Midbrain (tissue), 1 donor: ENCODE measurements around the gene ITPR2.
"Not testable (repeated sequence)": the region's sequence is repeated elsewhere in the genome, so short reads cannot be mapped to it uniquely, and the experiment has no call there.

Source experiments
- DNase-seq: peaks from one replicate; lab custom pipeline; 2025; lab: John Stamatoyannopoulos, UW

ITPR2 gene

DNA sequence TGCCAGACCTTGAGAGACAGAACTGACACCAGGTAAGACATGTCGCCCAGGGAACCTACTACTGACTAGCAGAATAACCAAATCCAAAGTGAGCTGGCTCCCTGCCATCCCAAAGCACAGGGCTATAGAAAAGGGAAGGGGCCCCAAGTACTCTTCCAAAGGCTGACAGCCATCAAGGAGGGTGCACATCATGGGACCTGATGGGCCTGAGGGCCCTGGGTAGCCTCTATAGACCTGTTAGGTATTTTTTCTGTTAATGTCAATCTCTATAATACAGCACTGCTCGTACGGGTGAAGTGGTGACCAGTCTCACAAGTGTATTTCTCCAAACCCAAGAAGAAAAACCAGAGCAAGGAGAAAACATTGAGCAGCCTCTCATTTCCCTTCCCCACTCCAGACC is 171.6 kb downstream of the ITPR2 start:
- DNase-seq = no peak

DNA sequence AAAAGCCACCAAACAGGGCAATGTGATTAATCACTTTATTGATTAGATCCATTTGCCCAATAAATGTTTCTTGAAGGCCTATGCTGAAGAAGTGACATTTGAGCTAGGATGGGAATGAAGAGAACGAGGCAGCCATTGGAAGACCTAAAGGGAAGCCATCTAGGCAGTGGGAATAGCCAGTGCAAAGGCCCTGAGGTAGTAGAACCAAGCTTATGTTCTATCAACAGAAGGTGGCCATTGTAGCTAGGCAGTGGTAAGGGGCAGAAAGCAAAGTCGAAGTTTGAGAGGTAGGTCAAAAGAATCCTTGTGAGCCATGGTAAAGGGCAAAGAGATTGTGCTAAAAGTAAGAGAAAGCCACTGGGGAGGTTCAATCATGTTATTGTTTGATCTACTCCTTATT is 173.1 kb downstream of the ITPR2 start:
- DNase-seq = no peak

GRCh38 chr12:26658991-26659390 is 174.0 kb downstream of the ITPR2 start:
- no peak for DNase-seq

GRCh38 chr12:26654623-26655022 is 178.4 kb downstream of the ITPR2 start:
- no peak for DNase-seq

DNA sequence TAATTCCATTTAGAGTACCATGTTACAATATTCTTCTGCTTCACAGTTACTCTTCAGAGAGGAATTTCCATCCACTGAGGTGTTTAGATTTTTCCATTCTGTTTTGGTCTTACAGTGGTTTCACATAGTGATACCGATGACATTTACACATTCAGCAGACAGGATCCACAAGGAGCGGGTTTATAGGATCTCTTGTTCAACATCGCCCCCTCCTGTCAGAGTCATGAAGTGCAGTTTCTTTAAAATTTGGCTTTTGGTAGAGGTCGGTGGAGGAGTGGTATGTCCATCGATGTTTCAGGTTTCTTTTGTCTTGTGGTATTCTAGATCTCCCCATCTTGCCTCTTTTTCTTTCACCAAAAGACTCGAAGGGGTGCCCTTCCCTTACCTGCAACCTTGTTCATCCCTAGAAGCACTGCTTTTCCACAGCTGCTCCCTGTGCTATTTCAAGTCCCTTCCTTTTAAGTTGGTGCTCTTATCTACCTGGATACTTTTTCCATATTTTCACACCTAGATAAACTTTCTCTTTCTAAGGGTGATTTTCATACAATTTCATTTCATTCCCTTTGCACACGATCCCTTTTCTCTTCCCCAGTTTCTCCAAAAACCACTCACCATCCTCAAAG is 181.3 kb downstream of the ITPR2 start:
- DNase-seq = peak; percentile 81

GRCh38 chr12:26651036-26651435 is 182.0 kb downstream of the ITPR2 start:
- DNase-seq = no peak

DNA sequence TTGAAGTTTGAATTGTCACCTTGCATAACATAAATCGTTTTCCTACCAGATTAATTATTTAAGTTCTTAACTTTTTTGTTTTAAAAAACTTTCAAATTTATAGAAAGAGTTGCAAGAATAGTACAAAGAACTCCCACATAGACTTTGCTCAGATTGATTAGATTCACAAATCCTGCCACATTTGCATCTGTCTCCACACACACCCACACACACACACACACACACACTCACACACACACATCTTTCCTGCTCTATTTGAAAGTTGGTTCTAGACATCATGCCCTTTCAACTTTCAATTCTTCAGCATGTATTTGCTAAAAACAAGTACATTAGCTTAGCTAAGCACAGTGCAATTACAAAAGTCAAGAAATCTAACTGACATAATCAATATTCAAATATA is 184.0 kb downstream of the ITPR2 start:
- DNase-seq = no peak

GRCh38 chr12:26648584-26648983 is 184.4 kb downstream of the ITPR2 start:
- no peak for DNase-seq

- DNase-seq = no peak
Measured at GRCh38 chr12:26648066-26648465, 184.9 kb downstream of the ITPR2 start.

DNA sequence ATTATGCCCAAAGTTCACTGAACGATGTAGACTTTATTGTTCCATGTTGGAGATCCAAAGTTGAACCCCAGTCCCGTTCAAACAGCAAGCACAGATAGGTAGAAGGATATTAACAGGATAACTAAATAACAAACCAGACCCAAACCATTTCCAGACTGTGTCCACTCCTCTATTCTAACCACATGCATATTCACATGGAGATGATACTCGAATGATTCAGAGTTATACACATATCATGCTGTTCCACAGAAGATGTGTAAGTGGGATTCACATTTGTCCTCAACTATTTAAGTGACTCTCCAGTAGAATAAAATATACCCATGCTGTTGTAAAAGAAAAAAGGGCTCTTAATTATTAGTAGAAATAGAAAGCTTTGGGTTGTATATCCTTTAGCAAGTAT is 185.9 kb downstream of the ITPR2 start:
- DNase-seq = no peak

DNA sequence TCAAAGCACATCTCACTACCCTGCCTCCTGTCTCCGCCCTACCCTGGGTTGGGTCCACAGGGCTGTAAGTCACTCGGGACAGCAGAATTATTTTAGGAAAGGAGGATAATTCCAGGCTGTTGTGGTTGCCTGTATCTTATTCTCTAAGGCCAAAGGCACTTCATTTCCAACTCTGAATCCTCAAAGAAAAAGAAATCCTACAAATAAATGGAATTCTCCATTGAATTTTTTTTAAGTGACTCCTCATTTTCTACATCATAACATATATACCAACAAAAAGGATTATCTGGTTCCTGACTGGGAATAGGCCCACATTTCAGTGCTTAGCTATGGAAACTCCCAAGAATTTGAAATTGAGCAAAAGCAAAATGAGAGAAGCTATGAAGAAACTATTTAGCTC is 186.4 kb downstream of the ITPR2 start:
- DNase-seq = no peak

DNA sequence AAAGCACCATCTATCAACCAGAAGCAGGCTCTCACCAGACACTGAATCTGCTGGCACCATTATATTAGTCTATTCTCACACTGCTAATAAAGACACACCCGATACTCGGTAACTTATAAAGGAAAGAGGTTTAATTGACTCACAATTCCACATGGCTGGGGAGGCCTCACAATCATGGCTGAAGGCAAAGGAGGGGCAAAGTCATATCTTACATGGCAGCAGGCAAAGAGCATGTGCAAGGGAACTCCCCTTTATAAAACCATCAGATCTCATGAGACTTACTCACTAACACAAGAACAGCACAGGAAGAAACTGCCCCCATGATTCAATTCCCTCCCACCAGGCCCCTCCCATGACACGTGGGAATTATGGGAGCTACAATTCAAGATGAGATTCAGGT is 188.6 kb downstream of the ITPR2 start:
- DNase-seq = not testable (repeated sequence)

DNA sequence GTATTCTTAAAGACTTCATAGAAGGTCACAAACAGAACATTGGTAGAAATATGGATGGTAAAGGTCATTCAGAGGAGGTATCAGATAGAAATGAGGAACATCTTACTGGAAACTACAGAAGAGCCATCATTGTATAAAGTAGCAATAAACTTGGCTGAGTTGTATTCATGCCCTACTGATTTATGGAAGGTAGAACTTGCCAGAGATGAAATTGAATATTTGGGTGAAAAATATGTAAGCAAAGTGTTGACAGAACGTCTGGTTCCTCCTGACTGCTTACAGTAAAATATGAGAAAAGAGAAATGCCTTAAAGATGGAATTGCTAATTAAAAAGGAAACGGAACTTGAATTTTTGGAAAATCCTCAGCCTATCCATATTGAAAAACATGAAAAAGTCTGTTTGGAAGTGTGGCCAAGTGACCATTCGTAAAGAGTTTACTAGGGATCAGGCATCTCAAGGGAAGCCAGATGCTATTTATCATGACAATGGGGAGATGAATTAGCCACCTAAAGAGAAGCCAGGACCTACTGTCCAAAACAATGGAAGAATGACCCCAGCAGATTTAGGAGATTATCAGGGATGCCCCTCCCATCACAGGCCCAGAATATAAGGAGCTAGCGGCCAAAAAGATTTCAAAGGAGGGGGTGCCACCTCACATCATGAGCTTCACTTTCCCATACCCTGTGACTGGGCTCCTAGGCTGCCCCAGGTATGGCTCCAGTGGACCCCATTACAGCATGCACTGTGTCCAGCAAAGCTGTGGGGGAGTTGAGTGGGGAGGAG is 189.3 kb downstream of the ITPR2 start:
- no peak for DNase-seq

DNA sequence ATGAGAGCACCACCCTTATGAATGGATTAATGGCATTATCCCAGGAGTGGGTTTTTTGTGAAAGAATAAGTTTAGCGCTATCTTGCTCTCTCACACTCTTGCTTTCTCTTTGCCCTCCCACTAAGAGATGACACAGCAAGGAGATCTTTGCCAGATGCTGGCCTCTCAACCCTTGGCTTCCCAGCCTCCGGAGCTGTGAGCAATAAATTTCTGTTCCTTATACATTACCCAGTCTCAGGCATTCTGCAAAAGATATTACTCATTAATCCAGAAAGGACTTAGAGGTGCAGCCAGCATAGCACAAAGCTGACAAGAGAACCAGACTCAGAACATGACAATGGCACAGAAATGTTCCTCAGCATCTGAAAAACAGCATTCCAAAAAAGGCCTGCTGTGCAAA is 190.6 kb downstream of the ITPR2 start:
- DNase-seq = no peak

- no peak for DNase-seq
Measured at GRCh38 chr12:26636710-26637328, 196.2 kb downstream of the ITPR2 start.

DNA sequence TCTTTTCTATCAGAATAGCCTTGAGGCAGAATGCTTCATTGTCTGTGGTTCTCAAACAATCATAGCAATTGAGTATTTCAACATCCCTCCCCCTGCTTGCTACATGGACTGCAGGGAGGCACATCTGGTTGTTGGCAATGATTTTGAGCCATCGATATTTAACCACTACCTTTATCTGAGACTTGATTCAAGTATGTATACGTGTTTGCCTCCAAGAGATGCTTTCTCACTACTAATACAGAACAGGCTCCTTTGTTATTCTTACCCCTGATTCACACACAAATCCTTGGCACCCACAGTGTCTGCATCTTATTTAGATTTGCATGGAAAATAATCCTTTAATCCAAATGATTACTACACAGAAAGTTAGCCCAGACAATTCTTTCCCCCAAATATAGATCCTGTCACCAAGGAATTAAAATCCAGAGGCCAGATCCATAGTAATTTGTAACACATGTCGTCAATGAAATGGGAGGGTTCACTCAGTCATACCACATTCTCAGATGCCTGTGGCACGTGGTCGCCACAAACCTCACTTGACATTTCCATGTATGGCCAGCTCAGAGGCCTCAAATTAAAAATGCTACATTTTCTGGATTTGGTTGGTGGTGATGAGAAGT is 199.3 kb downstream of the ITPR2 start:
- peak; percentile 65 for DNase-seq

- DNase-seq = no peak
Measured at GRCh38 chr12:26632756-26633155, 200.2 kb downstream of the ITPR2 start.

DNA sequence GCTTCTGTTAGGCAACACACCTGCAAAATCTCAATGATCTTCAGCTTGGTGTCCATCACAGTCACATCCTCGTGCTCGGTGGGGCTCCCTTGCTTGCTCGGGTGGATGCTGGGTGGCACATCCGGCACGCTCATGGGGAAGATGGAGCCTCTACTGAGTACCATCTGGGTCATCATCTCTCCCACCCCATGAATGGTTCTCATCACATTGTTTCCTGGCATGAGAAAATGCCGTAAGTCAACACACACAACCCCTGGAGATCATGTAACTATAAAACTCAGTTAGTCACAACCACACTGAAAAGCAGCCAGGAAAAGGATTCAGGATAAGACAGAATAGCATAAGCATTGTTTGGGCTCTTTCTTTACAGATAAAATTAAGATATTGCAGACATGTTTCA is 201.1 kb downstream of the ITPR2 start:
- no peak for DNase-seq

- DNase-seq = peak; percentile 36
Measured at GRCh38 chr12:26630546-26631027, 202.4 kb downstream of the ITPR2 start.

- DNase-seq = peak; percentile 57
Measured at GRCh38 chr12:26629864-26630263, 203.1 kb downstream of the ITPR2 start.

DNA sequence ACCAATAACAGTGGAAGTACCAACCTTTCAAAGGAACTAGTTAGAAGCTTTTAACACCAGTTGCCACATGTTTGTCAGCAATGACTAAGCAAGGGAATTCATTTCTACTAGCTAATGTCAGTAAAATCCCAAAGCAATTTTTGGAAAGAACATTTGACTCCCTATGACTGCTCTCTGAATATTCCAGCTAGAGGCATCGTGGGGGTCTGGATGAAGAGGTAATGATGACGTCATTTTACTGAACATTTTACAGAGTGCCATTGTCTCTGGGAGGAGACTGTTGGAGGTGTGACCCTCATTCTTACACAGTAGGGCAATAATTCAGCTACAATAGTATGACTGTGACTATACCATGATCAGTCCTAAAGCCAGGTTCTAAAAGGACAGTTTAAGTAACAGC is 204.8 kb downstream of the ITPR2 start:
- no peak for DNase-seq

DNA sequence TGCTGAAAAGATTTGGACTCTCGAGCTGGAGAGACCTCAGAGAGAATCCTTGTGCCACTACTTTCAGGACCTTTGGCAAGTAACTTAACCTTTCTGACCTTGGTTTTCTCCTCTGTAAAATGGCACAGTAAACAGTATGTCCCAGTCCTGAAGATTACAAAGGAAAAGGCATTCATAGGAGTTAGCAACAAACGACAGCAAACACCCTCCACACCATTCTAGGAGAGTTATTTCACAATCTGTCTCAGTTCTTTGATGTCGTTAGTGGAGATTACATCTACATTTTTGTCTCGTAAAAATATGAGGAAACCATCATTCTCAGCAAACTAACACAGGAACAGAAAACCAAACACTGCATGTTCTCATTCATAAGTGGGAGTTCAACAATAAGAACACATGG is 205.7 kb downstream of the ITPR2 start:
- no peak for DNase-seq

DNA sequence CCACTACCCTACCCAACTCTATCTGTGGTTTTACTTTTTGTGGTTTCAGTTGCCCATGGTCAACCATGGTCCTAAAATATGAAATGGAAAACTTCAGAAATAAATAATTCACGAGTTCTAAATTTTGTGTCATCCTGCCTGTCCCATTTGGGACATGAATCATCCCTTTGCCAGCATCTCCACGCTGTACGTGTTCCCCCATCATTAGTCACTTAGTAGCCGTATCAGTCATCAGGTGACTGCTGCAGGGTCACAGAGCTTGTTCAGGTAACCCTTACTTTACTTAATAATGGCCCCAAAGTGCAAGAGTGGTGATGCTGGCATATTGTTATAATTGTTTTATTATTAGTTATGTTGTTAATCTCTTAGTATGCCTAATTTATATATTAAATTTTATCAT is 209.9 kb downstream of the ITPR2 start:
- DNase-seq = no peak
